ENCODE results near the gene MOGAT2. TPM values are rescaled to one million over a fixed set of nuclear protein-coding genes. Genes with fewer than 3 reads are reported as not detected.

MOGAT2 gene
- total and polyA plus RNA-seq, 2 of the 13 experiments (the other 11 are each of a cell fraction or from before 2014, with no cell fraction given) = 27.2 to 27.8 TPM

GRCh38 chr11:75719340-75720239, 2.0 kb downstream of the MOGAT2 start (continued):
- TF ChIP-seq, protein P1, sequence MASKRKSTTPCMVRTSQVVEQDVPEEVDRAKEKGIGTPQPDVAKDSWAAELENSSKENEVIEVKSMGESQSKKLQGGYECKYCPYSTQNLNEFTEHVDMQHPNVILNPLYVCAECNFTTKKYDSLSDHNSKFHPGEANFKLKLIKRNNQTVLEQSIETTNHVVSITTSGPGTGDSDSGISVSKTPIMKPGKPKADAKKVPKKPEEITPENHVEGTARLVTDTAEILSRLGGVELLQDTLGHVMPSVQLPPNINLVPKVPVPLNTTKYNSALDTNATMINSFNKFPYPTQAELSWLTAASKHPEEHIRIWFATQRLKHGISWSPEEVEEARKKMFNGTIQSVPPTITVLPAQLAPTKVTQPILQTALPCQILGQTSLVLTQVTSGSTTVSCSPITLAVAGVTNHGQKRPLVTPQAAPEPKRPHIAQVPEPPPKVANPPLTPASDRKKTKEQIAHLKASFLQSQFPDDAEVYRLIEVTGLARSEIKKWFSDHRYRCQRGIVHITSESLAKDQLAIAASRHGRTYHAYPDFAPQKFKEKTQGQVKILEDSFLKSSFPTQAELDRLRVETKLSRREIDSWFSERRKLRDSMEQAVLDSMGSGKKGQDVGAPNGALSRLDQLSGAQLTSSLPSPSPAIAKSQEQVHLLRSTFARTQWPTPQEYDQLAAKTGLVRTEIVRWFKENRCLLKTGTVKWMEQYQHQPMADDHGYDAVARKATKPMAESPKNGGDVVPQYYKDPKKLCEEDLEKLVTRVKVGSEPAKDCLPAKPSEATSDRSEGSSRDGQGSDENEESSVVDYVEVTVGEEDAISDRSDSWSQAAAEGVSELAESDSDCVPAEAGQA (IDR thresholded peaks at IDR 0.05; ENCODE audit: low read depth) = no peak
- TF ChIP-seq, protein P1 (CRISPR knock-in tag; IDR thresholded peaks at IDR 0.05; ENCODE audit: borderline replicate concordance) = no peak
- no peak for TF ChIP-seq RFX3 (CRISPR knock-in tag; IDR thresholded peaks at IDR 0.05)
- TF ChIP-seq, protein P2, sequence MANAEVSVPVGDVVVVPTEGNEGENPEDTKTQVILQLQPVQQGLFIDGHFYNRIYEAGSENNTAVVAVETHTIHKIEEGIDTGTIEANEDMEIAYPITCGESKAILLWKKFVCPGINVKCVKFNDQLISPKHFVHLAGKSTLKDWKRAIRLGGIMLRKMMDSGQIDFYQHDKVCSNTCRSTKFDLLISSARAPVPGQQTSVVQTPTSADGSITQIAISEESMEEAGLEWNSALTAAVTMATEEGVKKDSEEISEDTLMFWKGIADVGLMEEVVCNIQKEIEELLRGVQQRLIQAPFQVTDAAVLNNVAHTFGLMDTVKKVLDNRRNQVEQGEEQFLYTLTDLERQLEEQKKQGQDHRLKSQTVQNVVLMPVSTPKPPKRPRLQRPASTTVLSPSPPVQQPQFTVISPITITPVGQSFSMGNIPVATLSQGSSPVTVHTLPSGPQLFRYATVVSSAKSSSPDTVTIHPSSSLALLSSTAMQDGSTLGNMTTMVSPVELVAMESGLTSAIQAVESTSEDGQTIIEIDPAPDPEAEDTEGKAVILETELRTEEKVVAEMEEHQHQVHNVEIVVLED (CRISPR knock-in tag; IDR thresholded peaks at IDR 0.05; ENCODE audit: borderline replicate concordance) = peak; percentile 7; the same call in 1 of the 2 replicates
- no peak for TF ChIP-seq ARHGAP35 (CRISPR knock-in tag; IDR thresholded peaks at IDR 0.05; ENCODE audit: borderline replicate concordance)
- TF ChIP-seq IKZF5 (CRISPR knock-in tag; IDR thresholded peaks at IDR 0.05) = peak; percentile 69; the same call in 1 of the 2 replicates
- TF ChIP-seq POLR2AphosphoS5 (IDR thresholded peaks at IDR 0.05; ENCODE audit: low read depth, low read length) = peak; percentile 81
- TF ChIP-seq MXD3 (CRISPR knock-in tag; IDR thresholded peaks at IDR 0.05) = 0 out of 2 replicates have a peak, but pooled peaks have one; percentile 40
- peak; percentile 41; the same call in 1 of the 2 replicates for TF ChIP-seq KMT2A (CRISPR knock-in tag; IDR thresholded peaks at IDR 0.05)
- TF ChIP-seq KLF12 (CRISPR knock-in tag; IDR thresholded peaks at IDR 0.05; ENCODE audit: borderline replicate concordance) = no peak; the same call in 1 of the 2 replicates
- no peak for TF ChIP-seq HNRNPH1 (optimal IDR thresholded peaks at IDR 0.05; ENCODE audit: low read depth, low read length)
- 0 out of 2 replicates have a peak, but pooled peaks have one; percentile 53 for TF ChIP-seq ZNF329 (CRISPR knock-in tag; IDR thresholded peaks at IDR 0.05; ENCODE audit: low read depth)
- no peak for TF ChIP-seq ZNF557 (CRISPR knock-in tag; IDR thresholded peaks at IDR 0.05)
- TF ChIP-seq, protein P3, sequence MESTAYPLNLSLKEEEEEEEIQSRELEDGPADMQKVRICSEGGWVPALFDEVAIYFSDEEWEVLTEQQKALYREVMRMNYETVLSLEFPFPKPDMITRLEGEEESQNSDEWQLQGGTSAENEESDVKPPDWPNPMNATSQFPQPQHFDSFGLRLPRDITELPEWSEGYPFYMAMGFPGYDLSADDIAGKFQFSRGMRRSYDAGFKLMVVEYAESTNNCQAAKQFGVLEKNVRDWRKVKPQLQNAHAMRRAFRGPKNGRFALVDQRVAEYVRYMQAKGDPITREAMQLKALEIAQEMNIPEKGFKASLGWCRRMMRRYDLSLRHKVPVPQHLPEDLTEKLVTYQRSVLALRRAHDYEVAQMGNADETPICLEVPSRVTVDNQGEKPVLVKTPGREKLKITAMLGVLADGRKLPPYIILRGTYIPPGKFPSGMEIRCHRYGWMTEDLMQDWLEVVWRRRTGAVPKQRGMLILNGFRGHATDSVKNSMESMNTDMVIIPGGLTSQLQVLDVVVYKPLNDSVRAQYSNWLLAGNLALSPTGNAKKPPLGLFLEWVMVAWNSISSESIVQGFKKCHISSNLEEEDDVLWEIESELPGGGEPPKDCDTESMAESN (CRISPR knock-in tag; conservative IDR thresholded peaks at IDR 0.05) = 0 out of 2 replicates have a peak, but pooled peaks have one; percentile 23
